GM18870 (cell line): ENCODE measurements around the gene ADGRA3.

Experiments used
- ATAC-seq: cut with Tn5 transposase; IDR thresholded peaks from one replicate; pipeline ENCODE4 v1.9.1; 2021; ENCODE audit warnings: moderate library complexity; ENCODE audit not compliant: unreplicated experiment

The ADGRA3 gene

GRCh38 chr4:22515888-22516541 is at the start of gene ADGRA3:
ADGRA3 (minus strand) TSS chr4:22516066; CDS start chr4:22515784, 282 bp downstream.
- no peak for ATAC-seq

GRCh38 chr4:22556495-22556894 is 40.6 kb upstream of the ADGRA3 start:
- ATAC-seq = no peak

GRCh38 chr4:22554670-22555069 is 38.8 kb upstream of the ADGRA3 start:
- ATAC-seq = no peak

GRCh38 chr4:22553560-22553959 is 37.7 kb upstream of the ADGRA3 start:
- ATAC-seq = no peak

GRCh38 chr4:22552812-22553211 is 36.9 kb upstream of the ADGRA3 start:
- no peak for ATAC-seq

GRCh38 chr4:22551550-22551949 is 35.7 kb upstream of the ADGRA3 start:
- no peak for ATAC-seq

- ATAC-seq = no peak
These were observed 30.4 kb upstream of the ADGRA3 start for GRCh38 chr4:22546299-22546698.

- no peak for ATAC-seq
These were observed 23.4 kb upstream of the ADGRA3 start for GRCh38 chr4:22539251-22539650.

- no peak for ATAC-seq
These were observed 22.0 kb upstream of the ADGRA3 start for GRCh38 chr4:22537864-22538263.

- no peak for ATAC-seq
These were observed 18.5 kb upstream of the ADGRA3 start for GRCh38 chr4:22534374-22534773.

- ATAC-seq = no peak
These were observed 17.0 kb upstream of the ADGRA3 start for GRCh38 chr4:22532896-22533295.

- no peak for ATAC-seq
These were observed 16.3 kb upstream of the ADGRA3 start for GRCh38 chr4:22532117-22532516.

GRCh38 chr4:22531311-22532019 is 15.6 kb upstream of the ADGRA3 start:
- no peak for ATAC-seq

- ATAC-seq = no peak
These were observed 9.0 kb upstream of the ADGRA3 start for GRCh38 chr4:22524895-22525294.

GRCh38 chr4:22522706-22523501 is 7.0 kb upstream of the ADGRA3 start:
- ATAC-seq = no peak

GRCh38 chr4:22522206-22522605 is 6.3 kb upstream of the ADGRA3 start:
- ATAC-seq = no peak

GRCh38 chr4:22521240-22521639 is 5.4 kb upstream of the ADGRA3 start:
- ATAC-seq = no peak

GRCh38 chr4:22515145-22515887 is 550 bp downstream of the ADGRA3 start:
- no peak for ATAC-seq

GRCh38 chr4:22514481-22514880 is 1.4 kb downstream of the ADGRA3 start:
- ATAC-seq = no peak

- no peak for ATAC-seq
These were observed 1.9 kb downstream of the ADGRA3 start for GRCh38 chr4:22514001-22514400.

- ATAC-seq = no peak
These were observed 3.6 kb downstream of the ADGRA3 start for GRCh38 chr4:22512306-22512705.
